Esophagus muscularis mucosa (tissue), 3 donors: ENCODE measurements around the gene VPS52.

Source experiments
- POLR2A ChIP-seq: fragments of 450-650 bp; IDR thresholded peaks from one replicate; pipeline ENCODE4 v1.6.1; 2017; ENCODE audit warnings: antibody characterized with exemption, moderate library complexity, mild to moderate bottlenecking, low read depth
- POLR2AphosphoS5 ChIP-seq, 2 donors: sonication (generic); formaldehyde crosslinking; IDR thresholded peaks; one replicate each; pipeline ENCODE4 v1.6.1; 2017; ENCODE audit warnings: antibody characterized with exemption in 2 of 2
- TF ChIP-seq, protein P1 (sequence below), 3 experiments: fragments of 200-600 bp in 2 of 3; fragments of 450-650 bp in 1 of 3; sonication (generic) in 2 of 3; IDR thresholded peaks; one replicate each; pipeline ENCODE4 v1.5.1; 2017 to 2019; ENCODE audit warnings: antibody characterized with exemption in 3 of 3, mild to moderate bottlenecking in 2 of 3, moderate library complexity in 1 of 3

DNA sequence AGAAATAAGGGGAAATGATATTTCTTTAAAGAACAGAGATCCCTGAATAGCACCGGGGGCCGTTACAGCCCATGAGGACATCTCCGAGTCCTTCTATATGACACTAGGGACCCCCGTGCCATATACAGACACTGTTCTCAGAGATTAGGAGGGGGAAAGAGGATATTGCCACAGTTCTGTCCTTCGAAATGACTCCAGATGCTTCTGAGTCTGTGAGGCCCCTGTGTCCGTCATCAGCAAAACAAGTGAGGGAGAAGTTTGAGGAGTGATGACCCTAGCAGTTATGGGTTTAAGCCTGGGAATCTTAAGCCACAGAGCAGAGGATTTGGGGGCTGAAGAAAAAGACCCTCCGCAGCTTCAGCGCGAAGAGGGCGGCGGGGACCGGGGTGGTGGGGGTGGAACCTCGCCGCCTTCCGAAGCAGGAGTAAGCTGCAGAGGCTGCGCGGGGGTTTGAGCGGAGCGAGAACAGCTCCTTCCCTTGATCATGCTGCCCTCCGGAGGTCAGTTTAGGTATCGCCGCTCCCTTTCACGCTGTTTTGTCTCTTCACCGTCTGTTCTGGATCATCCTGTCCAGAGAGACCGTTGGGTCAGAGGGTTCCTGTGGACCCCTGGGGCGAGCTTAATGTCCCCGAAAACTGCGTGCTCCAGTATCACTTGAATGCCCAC, 23.6 kb downstream of the VPS52 start:
- TF ChIP-seq, protein P1, sequence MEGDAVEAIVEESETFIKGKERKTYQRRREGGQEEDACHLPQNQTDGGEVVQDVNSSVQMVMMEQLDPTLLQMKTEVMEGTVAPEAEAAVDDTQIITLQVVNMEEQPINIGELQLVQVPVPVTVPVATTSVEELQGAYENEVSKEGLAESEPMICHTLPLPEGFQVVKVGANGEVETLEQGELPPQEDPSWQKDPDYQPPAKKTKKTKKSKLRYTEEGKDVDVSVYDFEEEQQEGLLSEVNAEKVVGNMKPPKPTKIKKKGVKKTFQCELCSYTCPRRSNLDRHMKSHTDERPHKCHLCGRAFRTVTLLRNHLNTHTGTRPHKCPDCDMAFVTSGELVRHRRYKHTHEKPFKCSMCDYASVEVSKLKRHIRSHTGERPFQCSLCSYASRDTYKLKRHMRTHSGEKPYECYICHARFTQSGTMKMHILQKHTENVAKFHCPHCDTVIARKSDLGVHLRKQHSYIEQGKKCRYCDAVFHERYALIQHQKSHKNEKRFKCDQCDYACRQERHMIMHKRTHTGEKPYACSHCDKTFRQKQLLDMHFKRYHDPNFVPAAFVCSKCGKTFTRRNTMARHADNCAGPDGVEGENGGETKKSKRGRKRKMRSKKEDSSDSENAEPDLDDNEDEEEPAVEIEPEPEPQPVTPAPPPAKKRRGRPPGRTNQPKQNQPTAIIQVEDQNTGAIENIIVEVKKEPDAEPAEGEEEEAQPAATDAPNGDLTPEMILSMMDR (IDR thresholded peaks at IDR 0.05), result peak; percentile 97 to 99 (median 98)
- peak in 1 of 2 donors; percentile 62 for TF ChIP-seq POLR2AphosphoS5 (IDR thresholded peaks at IDR 0.05)
- no peak for TF ChIP-seq POLR2A
